HCT116 (cell line): ENCODE measurements around the gene IDH3G. TPM values are rescaled to one million over a fixed set of nuclear protein-coding genes. Genes with fewer than 3 reads are reported as not detected.

Experiments
- ATAC-seq: fragments of 200-7000 bp; cut with Tn5 transposase; 2 replicates; pipeline ENCODE4 v1.9.1; 2020; ENCODE audit warnings: mild to moderate bottlenecking, moderate library complexity
- BruUV-seq: library from RNA; stranded (reverse); fragments of 400-500 nt; replicated peaks from 2 replicates; lab custom pipeline; 2021; lab: Mats Ljungman, UMichigan
- CTCF ChIA-PET: fragments of 300-600 bp; sonication (Branson Sonifier 250); formaldehyde crosslinking; loops from one replicate; lab custom pipeline; 2021; ENCODE audit warnings: antibody characterized with exemption; lab: Charles Lee
- POLR2A ChIA-PET: fragments of 300-600, 350-600 bp; sonication (Branson Sonifier 250); formaldehyde crosslinking; loops from one replicate; lab custom pipeline; 2021; ENCODE audit warnings: antibody characterized with exemption; lab: Charles Lee
- RAD21 ChIA-PET, 2 experiments: fragments of 300-600 bp; sonication (Branson Sonifier 250); formaldehyde crosslinking; loops; one replicate each; lab custom pipeline; 2023; ENCODE audit warnings: low total read pairs in 2 of 2; ENCODE audit not compliant: uncharacterized antibody in 2 of 2, unreplicated experiment in 2 of 2, low non-redundant PET in 1 of 2; lab: Charles Lee
- DNase-seq: peaks from one replicate; pipeline ENCODE4 v3.0.0-alpha.2; 2010; ENCODE audit warnings: low read depth, low spot score
- H2AFZ ChIP-seq: fragments of 200-600 bp; shearing (Covaris generic), sonication (generic); 2 replicates; pipeline ENCODE4 v1.6.1; 2017; ENCODE audit warnings: low read depth, mixed run types, mixed read lengths, antibody characterized with exemption, low read length; ENCODE audit not compliant: poor library complexity, severe bottlenecking
- H3K27ac ChIP-seq: 2 replicates; pipeline ENCODE4 v1.5.1; 2012; ENCODE audit warnings: low read depth, low read length
- H3K27me3 ChIP-seq: fragments of 200-600 bp; sonication (generic); 2 replicates; pipeline ENCODE4 v1.6.1; 2016; ENCODE audit warnings: mixed run types, low read length, mixed read lengths; ENCODE audit not compliant: insufficient read depth
- H3K36me3 ChIP-seq, 2 experiments: fragments of 200-500 bp in 1 of 2; fragments of 200-600 bp in 1 of 2; sonication (Bioruptor generic) in 1 of 2; sonication (generic) in 1 of 2; 2 replicates each; pipeline versions ENCODE4 v1.5.1 to v1.6.1; 2014 to 2016; ENCODE audit warnings: low read length in 2 of 2, inconsistent platforms in 1 of 2, mixed read lengths in 1 of 2, mixed run types in 1 of 2; ENCODE audit not compliant: insufficient read depth in 2 of 2, control insufficient read depth in 1 of 2
- H3K4me1 ChIP-seq, 2 experiments: fragments of 200-600 bp in 1 of 2; sonication (generic) in 1 of 2; 2 replicates each; pipeline versions ENCODE4 v1.5.1 to v1.6.1; 2012 to 2017; ENCODE audit warnings: low read length in 2 of 2, inconsistent platforms in 1 of 2, mild to moderate bottlenecking in 1 of 2, mixed read lengths in 1 of 2, mixed run types in 1 of 2, moderate library complexity in 1 of 2; ENCODE audit not compliant: insufficient read depth in 2 of 2, control insufficient read depth in 1 of 2
- H3K4me2 ChIP-seq: fragments of 200-600 bp; sonication (generic); 2 replicates; pipeline ENCODE4 v1.6.1; 2017; ENCODE audit warnings: mixed run types, low read length, mixed read lengths
- H3K4me3 ChIP-seq, 2 experiments: fragments of 200-600 bp in 1 of 2; sonication (generic) in 1 of 2; replicated peaks in 1 of 2; 2 replicates each; pipeline ENCODE4 v1.5.1; 2011 to 2016; ENCODE audit warnings: low read length in 2 of 2, control low read depth in 1 of 2, low read depth in 1 of 2, mild to moderate bottlenecking in 1 of 2, mixed read lengths in 1 of 2, mixed run types in 1 of 2
- H3K79me2 ChIP-seq: fragments of 200-600 bp; sonication (generic); 2 replicates; pipeline ENCODE4 v1.6.1; 2017; ENCODE audit warnings: mild to moderate bottlenecking, mixed run types, low read length, moderate library complexity, mixed read lengths; ENCODE audit not compliant: insufficient read depth
- H3K9ac ChIP-seq: fragments of 200-600 bp; sonication (generic); 2 replicates; pipeline ENCODE4 v1.6.1; 2016; ENCODE audit warnings: low read length, mixed read lengths
- H3K9me2 ChIP-seq: fragments of 200-600 bp; sonication (generic), shearing (Covaris generic); 2 replicates; pipeline ENCODE4 v1.6.1; 2017; ENCODE audit warnings: mixed run types, mild to moderate bottlenecking, moderate library complexity; ENCODE audit not compliant: insufficient read depth
- H3K9me3 ChIP-seq, 2 experiments: fragments of 200-500 bp in 1 of 2; fragments of 200-600 bp in 1 of 2; sonication (Bioruptor generic) in 1 of 2; sonication (generic) in 1 of 2; 2 replicates each; pipeline ENCODE4 v1.6.1; 2014 to 2017; ENCODE audit warnings: low read length in 2 of 2, mixed read lengths in 2 of 2, inconsistent platforms in 1 of 2, low read depth in 1 of 2, mild to moderate bottlenecking in 1 of 2, mixed run types in 1 of 2, moderate library complexity in 1 of 2; ENCODE audit not compliant: control insufficient read depth in 1 of 2, insufficient read depth in 1 of 2
- H4K20me1 ChIP-seq: fragments of 200-600 bp; sonication (generic), shearing (Covaris generic); 2 replicates; pipeline ENCODE4 v1.6.1; 2017; ENCODE audit warnings: mixed run types, mild to moderate bottlenecking, moderate library complexity; ENCODE audit not compliant: insufficient read depth
- EGR1 ChIP-seq: IDR thresholded peaks from 2 replicates; pipeline ENCODE4 v1.6.1; 2012; ENCODE audit warnings: low read depth
- ELF1 ChIP-seq: IDR thresholded peaks from 2 replicates; pipeline ENCODE4 v1.6.1; 2012; ENCODE audit warnings: low read depth, borderline replicate concordance
- SP1 ChIP-seq: IDR thresholded peaks from 2 replicates; pipeline ENCODE4 v1.6.1; 2012; ENCODE audit warnings: low read depth
- TCF7L2 ChIP-seq: IDR thresholded peaks from 2 replicates; pipeline ENCODE4 v1.7.0; 2011; ENCODE audit warnings: borderline replicate concordance, inconsistent platforms; ENCODE audit not compliant: insufficient read depth, insufficient read length; ENCODE audit errors: extremely low read depth
- ZBTB33 ChIP-seq: IDR thresholded peaks from 2 replicates; pipeline ENCODE4 v1.6.1; 2011; ENCODE audit warnings: mild to moderate bottlenecking, low read length, moderate library complexity; ENCODE audit not compliant: insufficient replicate concordance; ENCODE audit errors: extremely low read depth
- intact Hi-C: fragments of 100-400 bp; cut with micrococcal nuclease; formaldehyde crosslinking; loops from 2 replicates; pipeline ENCODE4 v1.10.0; 2022
- total RNA-seq: library from RNA; stranded (reverse); gene quantifications from one replicate; pipeline ENCODE4 v1.2.1, GENCODE V29; 2021; ENCODE audit not compliant: unreplicated experiment

The IDH3G gene
- total RNA-seq, 1 experiment from 2014 or later = 49.7 TPM

GRCh38 chrX:153774576-153775292, 19.4 kb downstream of the IDH3G start:
- Histone ChIP-seq H3K4me1 (peaks cover 0 to 6% of the 10 kb centered on the region in 2 experiments; a peak in 1 of 4 replicates), H3K27me3 (no peaks in the 10 kb centered on the region)
- POLR2A ChIA-PET = no interaction called here
- BruUV-seq = no TSS peak
- RAD21 ChIA-PET = no interaction called here
- intact Hi-C loops = no loop called here
- TF ChIP-seq TCF7L2 = no peak
- TF ChIP-seq EGR1 = no peak
- TF ChIP-seq ELF1 = no peak
- no peak for TF ChIP-seq SP1
- no peak for TF ChIP-seq ZBTB33
- TF ChIP-seq, all 23 proteins: peak for 0
- no peak for DNase-seq
- no peak for ATAC-seq
- no peak overlapping the region for H3K4me3 ChIP-seq
- H3K27ac ChIP-seq = no peak overlapping the region
- no peaks in the 10 kb centered on the region for H3K79me2 ChIP-seq
- H3K9ac ChIP-seq = no peak overlapping the region
- CTCF ChIA-PET = no interaction called here
- no peak overlapping the region for H3K4me2 ChIP-seq
- no peaks in the 10 kb centered on the region for H4K20me1 ChIP-seq
- no peaks in the 10 kb centered on the region for H3K9me3 ChIP-seq
- no peaks in the 10 kb centered on the region for H3K9me2 ChIP-seq
- H2AFZ ChIP-seq = no peak overlapping the region
- H3K36me3 ChIP-seq = no peaks in the 10 kb centered on the region
